KMS-11 (cell line): ENCODE results near the gene RAI14.

Source experiments
- H2AFZ ChIP-seq: fragments of 200-600 bp; sonication (generic); 2 replicates; pipeline ENCODE4 v1.6.1; 2016; ENCODE audit warnings: antibody characterized with exemption, mixed run types, low read depth
- H3K27ac ChIP-seq: fragments of 200-600 bp; sonication (generic); 2 replicates; pipeline ENCODE4 v1.6.1; 2016; ENCODE audit warnings: mild to moderate bottlenecking, mixed run types
- H3K27me3 ChIP-seq: fragments of 200-600 bp; sonication (generic); 2 replicates; pipeline ENCODE4 v1.6.1; 2017; ENCODE audit warnings: mild to moderate bottlenecking, low read depth, mixed run types, moderate library complexity; ENCODE audit not compliant: insufficient read depth
- H3K36me3 ChIP-seq: fragments of 200-600 bp; sonication (generic); 2 replicates; pipeline ENCODE4 v1.6.1; 2017; ENCODE audit warnings: mild to moderate bottlenecking, mixed run types; ENCODE audit not compliant: insufficient read depth
- H3K4me1 ChIP-seq: fragments of 200-600 bp; sonication (generic); 2 replicates; pipeline ENCODE4 v1.6.1; 2016; ENCODE audit warnings: mild to moderate bottlenecking, low read depth, mixed run types; ENCODE audit not compliant: poor library complexity, severe bottlenecking
- H3K4me2 ChIP-seq: fragments of 200-600 bp; sonication (generic); 2 replicates; pipeline ENCODE4 v1.7.0; 2016; ENCODE audit warnings: mild to moderate bottlenecking, mixed run types
- H3K4me3 ChIP-seq: fragments of 200-600 bp; sonication (generic); IDR thresholded peaks from 2 replicates; pipeline ENCODE4 v1.6.1; 2017; ENCODE audit warnings: low read depth, low read length, mixed read lengths; ENCODE audit not compliant: insufficient read depth
- H3K79me2 ChIP-seq: fragments of 200-600 bp; sonication (generic); 2 replicates; pipeline ENCODE4 v1.6.1; 2016; ENCODE audit warnings: low read depth, mixed run types; ENCODE audit not compliant: insufficient read depth
- H3K9ac ChIP-seq: fragments of 200-600 bp; sonication (generic); 2 replicates; pipeline ENCODE4 v1.6.1; 2016; ENCODE audit warnings: mild to moderate bottlenecking, mixed run types
- H4K20me1 ChIP-seq: fragments of 200-600 bp; sonication (generic); 2 replicates; pipeline ENCODE4 v1.6.1; 2016; ENCODE audit warnings: mild to moderate bottlenecking, mixed run types; ENCODE audit not compliant: insufficient read depth
- CTCF ChIP-seq: fragments of 200-600 bp; sonication (generic); conservative IDR thresholded peaks from 2 replicates; pipeline ENCODE4 v1.6.1; 2017; ENCODE audit warnings: low read depth, mild to moderate bottlenecking, antibody characterized with exemption, low read length, moderate library complexity, mixed read lengths

RAI14 gene

GRCh38 chr5:34865091-34865490 lies 209.0 kb downstream of the RAI14 start:
- no peak for TF ChIP-seq CTCF
- H4K20me1 ChIP-seq: no peaks in the 10 kb centered on the region
- H2AFZ ChIP-seq: no peak overlapping the region
- no peak overlapping the region for H3K4me3 ChIP-seq
- H3K4me2 ChIP-seq: no peak overlapping the region
- H3K9ac ChIP-seq: no peak overlapping the region
- H3K27me3 ChIP-seq: no peaks in the 10 kb centered on the region
- H3K4me1 ChIP-seq: no peaks in the 10 kb centered on the region
- H3K79me2 ChIP-seq: no peaks in the 10 kb centered on the region
- H3K27ac ChIP-seq: no peak overlapping the region
- H3K36me3 ChIP-seq: no peaks in the 10 kb centered on the region

GRCh38 chr5:34866989-34867471 lies 210.9 kb downstream of the RAI14 start:
- Histone ChIP-seq H3K9ac (no peak overlapping the region), H3K4me2 (no peak overlapping the region)

GRCh38 chr5:34867660-34868059 lies 211.5 kb downstream of the RAI14 start:
- Histone ChIP-seq H3K4me2 (no peak overlapping the region), H3K27ac (no peak overlapping the region), H3K36me3 (no peaks in the 10 kb centered on the region), H3K27me3 (no peaks in the 10 kb centered on the region), H3K4me3 (no peak overlapping the region), H3K79me2 (no peaks in the 10 kb centered on the region), H2AFZ (no peak overlapping the region), H3K4me1 (no peaks in the 10 kb centered on the region), H3K9ac (no peak overlapping the region), H4K20me1 (no peaks in the 10 kb centered on the region)
- TF ChIP-seq CTCF: no peak

More at GRCh38 chr5:34866989-34867471, 210.9 kb downstream of the RAI14 start:
- TF ChIP-seq CTCF: no peak
- no peak overlapping the region for H3K4me3 ChIP-seq
- H2AFZ ChIP-seq: no peak overlapping the region
- H3K36me3 ChIP-seq: no peaks in the 10 kb centered on the region
- no peaks in the 10 kb centered on the region for H4K20me1 ChIP-seq
- no peak overlapping the region for H3K27ac ChIP-seq
- no peaks in the 10 kb centered on the region for H3K79me2 ChIP-seq
- H3K27me3 ChIP-seq: no peaks in the 10 kb centered on the region
- no peaks in the 10 kb centered on the region for H3K4me1 ChIP-seq

- TF ChIP-seq CTCF: no peak
- no peaks in the 10 kb centered on the region for H3K79me2 ChIP-seq
- no peaks in the 10 kb centered on the region for H3K27me3 ChIP-seq
- no peaks in the 10 kb centered on the region for H4K20me1 ChIP-seq
- no peaks in the 10 kb centered on the region for H3K36me3 ChIP-seq
- no peak overlapping the region for H3K4me3 ChIP-seq
- no peak overlapping the region for H3K9ac ChIP-seq
- no peak overlapping the region for H3K4me2 ChIP-seq
- H2AFZ ChIP-seq: no peak overlapping the region
- no peak overlapping the region for H3K27ac ChIP-seq
- no peaks in the 10 kb centered on the region for H3K4me1 ChIP-seq
These were observed 212.7 kb downstream of the RAI14 start for GRCh38 chr5:34868791-34869190.
